ENCODE results near the gene DLG4.

- no peak for TF ChIP-seq CTCF (conservative IDR thresholded peaks at IDR 0.05; ENCODE audit: low read length)
- TF ChIP-seq EZH2phosphoT487 (IDR thresholded peaks at IDR 0.05; ENCODE audit: borderline replicate concordance), result no peak
Measured at GRCh38 chr17:7166873-7167272, 52.8 kb downstream of the DLG4 start.

All from Loucy (cell line).